GM18499 (cell line): ENCODE measurements around the gene LBP.
"Not testable (repeated sequence)": the region's sequence is repeated elsewhere in the genome, so short reads cannot be mapped to it uniquely, and the experiment has no call there.

Experiments
- ATAC-seq: cut with Tn5 transposase; IDR thresholded peaks from one replicate; pipeline ENCODE4 v1.9.1; 2021; ENCODE audit warnings: moderate number of reproducible peaks; ENCODE audit not compliant: insufficient read depth, unreplicated experiment

Gene LBP

GRCh38 chr20:38317422-38317821 is 28.9 kb upstream of the LBP start:
- no peak for ATAC-seq

GRCh38 chr20:38320221-38320620 is 26.1 kb upstream of the LBP start:
- no peak for ATAC-seq

GRCh38 chr20:38321959-38322598 is 24.2 kb upstream of the LBP start:
- no peak for ATAC-seq

GRCh38 chr20:38324159-38324558 is 22.1 kb upstream of the LBP start:
- no peak for ATAC-seq

- ATAC-seq: no peak
Observed at GRCh38 chr20:38325167-38325566, 21.1 kb upstream of the LBP start.

GRCh38 chr20:38325905-38326304 is 20.4 kb upstream of the LBP start:
- ATAC-seq: no peak

- ATAC-seq: no peak
Observed at GRCh38 chr20:38326309-38326708, 20.0 kb upstream of the LBP start.

DNA sequence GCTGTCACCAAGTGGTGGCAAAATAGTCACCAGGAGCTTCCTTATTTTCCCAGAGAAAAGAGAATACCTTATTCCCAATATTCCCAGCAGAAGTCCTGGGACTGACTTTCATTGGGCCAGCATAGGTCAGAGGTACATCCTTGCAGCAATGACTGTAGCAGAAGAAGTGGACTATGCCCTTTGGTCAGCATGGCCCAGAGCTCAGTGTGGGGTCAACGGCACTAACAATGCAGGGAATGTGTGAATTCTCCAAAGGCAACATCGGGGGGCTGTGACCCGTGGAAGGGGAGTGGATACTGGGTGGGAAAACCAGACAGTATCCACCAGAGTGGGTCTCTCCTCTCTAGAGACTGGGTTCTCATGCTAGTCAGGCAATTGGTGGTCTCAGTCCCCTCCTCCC is 15.6 kb upstream of the LBP start:
- no peak for ATAC-seq

DNA sequence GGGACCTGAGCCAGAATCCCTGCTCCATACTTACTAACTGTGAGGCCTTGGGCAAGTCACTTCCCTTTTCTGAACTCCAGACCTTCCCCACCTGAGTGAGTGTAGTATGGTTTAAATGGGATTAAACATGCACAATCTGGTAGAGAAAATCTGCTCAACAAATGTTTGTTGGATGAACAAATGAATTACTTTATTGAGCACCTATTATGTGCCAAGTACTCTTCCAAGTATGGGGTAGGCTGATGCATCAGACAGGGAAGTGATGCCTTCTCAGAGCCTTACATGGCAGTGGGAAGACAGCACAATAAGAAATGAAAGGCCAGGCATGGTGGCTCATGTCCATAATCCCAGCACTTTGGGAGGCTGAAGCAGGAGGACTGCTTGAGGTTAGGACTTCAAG is 15.0 kb upstream of the LBP start:
- ATAC-seq: no peak

DNA sequence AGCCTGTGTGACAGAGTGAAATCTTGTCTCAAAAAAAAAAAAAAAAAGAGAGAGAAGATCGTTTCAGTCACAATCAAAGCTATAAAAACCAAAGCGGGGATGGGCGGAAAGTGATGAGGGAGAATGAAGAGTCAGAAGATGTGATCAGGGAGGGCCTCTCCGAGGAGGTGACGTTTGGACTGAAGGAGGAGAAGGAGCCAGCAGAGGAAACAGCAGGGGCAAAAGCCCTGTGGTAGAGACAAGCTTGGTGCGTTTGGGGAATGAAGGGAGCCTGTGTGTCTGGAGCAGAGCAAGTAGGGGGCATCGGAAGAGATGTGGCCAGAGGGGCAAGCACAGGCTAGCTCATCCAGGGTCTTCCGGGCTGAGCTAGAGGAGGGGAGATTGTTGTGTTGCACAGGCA is 14.5 kb upstream of the LBP start:
- no peak for ATAC-seq

- ATAC-seq: no peak
Observed at GRCh38 chr20:38334016-38334415, 12.3 kb upstream of the LBP start.

GRCh38 chr20:38336726-38337125 is 9.6 kb upstream of the LBP start:
- no peak for ATAC-seq

GRCh38 chr20:38337561-38338140 is 8.6 kb upstream of the LBP start:
- ATAC-seq: no peak

GRCh38 chr20:38338849-38339520 is 7.3 kb upstream of the LBP start:
- ATAC-seq: no peak

DNA sequence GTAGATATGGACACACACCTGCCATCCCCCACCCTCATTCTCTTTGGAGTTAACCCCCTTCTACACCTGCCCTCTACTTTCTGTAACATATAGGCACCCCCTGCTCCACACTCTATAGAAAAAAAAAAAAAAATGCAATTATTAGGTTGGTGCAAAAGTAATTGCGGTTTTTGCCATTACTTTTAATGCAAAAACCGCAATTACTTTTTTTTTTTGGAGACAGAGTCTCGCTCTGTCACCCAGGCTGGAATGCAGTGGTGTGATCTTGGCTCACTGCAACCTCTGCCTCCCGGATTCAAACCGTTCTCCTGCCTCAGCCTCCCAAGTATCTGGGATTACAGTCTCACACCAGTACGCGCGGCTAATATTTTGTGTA is 6.8 kb upstream of the LBP start:
- ATAC-seq: not testable (repeated sequence)

DNA sequence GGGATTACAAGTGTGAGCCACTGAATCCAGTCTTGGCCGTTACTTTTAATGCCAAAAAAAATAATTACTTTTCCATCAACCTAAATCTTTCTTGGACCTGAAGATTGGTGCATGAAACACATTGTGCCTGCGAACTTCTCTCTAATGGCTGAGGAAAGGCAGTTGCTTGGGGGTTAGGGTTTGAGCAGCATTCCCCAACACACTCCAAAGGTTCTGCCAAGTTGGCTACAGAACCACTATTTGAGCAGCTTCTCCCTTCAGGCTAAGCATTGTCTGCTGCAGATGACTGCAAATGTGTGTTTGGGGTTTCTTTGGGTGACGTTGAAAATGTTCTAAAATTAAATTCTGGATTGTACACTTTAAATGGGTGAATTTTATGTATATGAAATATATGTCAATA is 6.3 kb upstream of the LBP start:
- no peak for ATAC-seq

GRCh38 chr20:38340693-38341092 is 5.6 kb upstream of the LBP start:
- ATAC-seq: no peak

DNA sequence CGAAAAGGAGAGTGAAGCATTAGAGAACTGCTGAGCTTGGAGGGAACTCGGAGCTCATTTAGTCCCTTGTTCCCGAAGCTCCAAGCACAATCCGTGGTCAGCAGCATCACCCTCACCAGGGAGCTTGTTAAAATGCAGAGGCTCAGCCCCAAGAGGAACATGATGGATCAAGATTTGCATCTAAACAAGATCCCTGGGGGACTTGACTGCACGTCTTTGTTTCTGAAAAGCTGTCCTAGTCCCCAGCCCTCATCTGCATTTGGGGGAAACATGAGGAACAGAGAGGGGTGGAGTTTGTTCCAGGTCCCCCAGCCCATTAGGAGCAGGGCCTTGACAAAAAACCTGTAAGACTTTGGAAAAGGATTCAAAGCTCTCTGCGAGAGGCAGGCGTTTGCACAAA is 4.1 kb upstream of the LBP start:
- no peak for ATAC-seq

DNA sequence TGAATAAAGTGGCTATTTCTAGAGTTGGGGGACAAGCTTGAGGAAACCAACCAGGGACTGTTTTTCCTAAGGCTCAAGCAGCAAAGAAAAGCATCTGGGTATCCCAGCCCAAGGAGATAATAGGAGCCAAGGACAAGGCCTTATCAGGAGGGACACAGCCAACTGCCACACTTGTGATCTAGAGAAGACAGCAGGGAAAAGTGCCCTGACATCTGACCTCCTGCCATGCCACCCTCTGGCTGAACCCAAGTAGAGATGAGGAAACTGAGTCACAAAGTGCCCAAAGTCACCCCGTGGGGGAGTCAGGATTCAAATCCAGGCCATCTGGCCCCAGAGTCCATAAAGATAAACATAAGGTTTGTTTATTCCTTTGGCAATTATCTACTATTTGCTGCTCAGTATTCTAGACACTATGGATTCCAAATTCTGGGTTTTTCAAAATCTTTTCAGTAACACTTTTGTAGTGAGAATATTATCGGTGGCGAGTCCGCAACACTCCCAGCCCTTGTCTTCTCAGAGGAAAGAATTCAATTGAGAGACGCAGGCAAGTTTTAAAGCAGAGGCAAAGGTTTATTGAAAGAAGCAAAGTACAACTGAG is 3.5 kb upstream of the LBP start:
- ATAC-seq: no peak

DNA sequence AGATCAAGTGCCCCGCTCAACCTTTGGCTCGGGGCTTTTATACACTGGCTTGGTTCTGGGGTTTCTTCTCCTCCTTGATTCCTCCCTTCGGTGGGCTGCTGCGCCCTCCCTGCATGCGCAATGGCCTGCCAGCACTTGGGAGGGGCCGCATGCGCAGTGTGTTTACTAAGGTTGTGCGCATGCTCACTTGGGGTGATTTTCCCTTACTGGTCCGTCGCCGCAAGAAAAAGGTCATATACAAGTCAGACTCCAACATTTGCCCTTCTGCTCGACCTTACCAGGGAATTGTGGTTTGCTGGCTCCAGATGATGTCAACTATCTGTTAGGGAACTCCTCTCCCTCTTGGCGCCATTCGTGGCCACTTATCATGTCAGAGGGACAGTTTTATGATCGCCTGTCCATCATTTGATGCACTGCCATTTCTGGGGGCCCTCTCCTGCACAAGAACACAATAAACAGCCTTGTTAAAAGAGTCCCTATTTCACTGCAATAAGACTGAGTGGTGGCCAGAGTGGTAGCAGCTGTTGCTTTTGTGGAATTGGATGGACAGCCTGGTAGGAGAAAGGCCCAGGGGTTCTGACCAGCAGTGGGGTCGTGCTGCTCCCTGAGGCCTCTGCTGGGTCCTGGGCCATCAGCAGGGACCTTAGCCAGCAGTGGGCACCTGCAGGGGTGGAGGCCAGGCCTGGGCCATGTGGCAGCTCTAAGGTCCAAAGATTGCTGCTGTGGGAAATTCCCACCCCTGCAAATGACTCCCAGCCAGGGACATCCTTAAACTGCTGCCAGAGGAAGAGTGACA is 2.8 kb upstream of the LBP start:
- no peak for ATAC-seq
